WTC11 (cell line): ENCODE data around the gene RGP1. TPM values are rescaled to one million over a fixed set of nuclear protein-coding genes. Genes with fewer than 3 reads are reported as not detected.

Experiments used
- ATAC-seq: fragments of 200-7000 bp; cut with Tn5 transposase; 2 replicates; pipeline ENCODE4 v1.10.0; 2021; ENCODE audit warnings: mild to moderate bottlenecking, moderate library complexity
- CTCF ChIA-PET: fragments of 300-600 bp; sonication (Branson Sonifier 250); formaldehyde crosslinking; loops from one replicate; lab custom pipeline; 2021; ENCODE audit warnings: antibody characterized with exemption; lab: Charles Lee
- POLR2A ChIA-PET: fragments of 350-600 bp; sonication (Branson Sonifier 250); formaldehyde crosslinking; loops from one replicate; lab custom pipeline; 2021; ENCODE audit warnings: antibody characterized with exemption; lab: Charles Lee
- DNase-seq: peaks from one replicate; pipeline ENCODE4 v3.0.0; 2021; ENCODE audit warnings: low spot score
- H3K27ac Mint-ChIP-seq: 2 replicates; pipeline ENCODE4 v1.8.0; 2021; ENCODE audit warnings: mixed read lengths
- H3K27me3 Mint-ChIP-seq: 2 replicates; pipeline ENCODE4 v1.8.0; 2021; ENCODE audit warnings: low read depth, mild to moderate bottlenecking, moderate library complexity, mixed read lengths
- H3K36me3 Mint-ChIP-seq: 2 replicates; pipeline ENCODE4 v1.8.0; 2021; ENCODE audit warnings: mixed read lengths
- H3K4me1 Mint-ChIP-seq: 2 replicates; pipeline ENCODE4 v1.8.0; 2022; ENCODE audit warnings: mixed read lengths
- H3K4me3 Mint-ChIP-seq: 2 replicates; pipeline ENCODE4 v1.8.0; 2021; ENCODE audit warnings: mild to moderate bottlenecking, moderate library complexity, mixed read lengths
- H3K9me3 Mint-ChIP-seq: 2 replicates; pipeline ENCODE4 v1.8.0; 2021; ENCODE audit warnings: mixed read lengths
- CBFB ChIP-seq: sonication (generic); formaldehyde crosslinking; IDR thresholded peaks from 2 replicates; pipeline ENCODE4 v1.8.1; 2022; ENCODE audit warnings: mild to moderate bottlenecking, low read depth, missing genetic modification reagents
- CREB1 ChIP-seq: sonication (generic); formaldehyde crosslinking; IDR thresholded peaks from 2 replicates; pipeline ENCODE4 v1.8.0; 2023; ENCODE audit warnings: mild to moderate bottlenecking, missing genetic modification reagents
- CREM ChIP-seq: sonication (generic); formaldehyde crosslinking; IDR thresholded peaks from 2 replicates; pipeline ENCODE4 v1.8.1; 2022; ENCODE audit warnings: mild to moderate bottlenecking, missing genetic modification reagents, moderate library complexity
- FOXJ3 ChIP-seq: sonication (generic); formaldehyde crosslinking; IDR thresholded peaks from 2 replicates; pipeline ENCODE4 v1.9.0; 2021; ENCODE audit warnings: missing genetic modification reagents, mild to moderate bottlenecking, borderline replicate concordance
- FOXK1 ChIP-seq: sonication (generic); formaldehyde crosslinking; IDR thresholded peaks from 2 replicates; pipeline ENCODE4 v1.8.0; 2022; ENCODE audit warnings: mild to moderate bottlenecking, moderate library complexity, missing genetic modification reagents
- GABPB1 ChIP-seq: sonication (generic); formaldehyde crosslinking; IDR thresholded peaks from 2 replicates; pipeline ENCODE4 v1.8.1; 2023; ENCODE audit warnings: mild to moderate bottlenecking, missing genetic modification reagents
- GRHL2 ChIP-seq: fragments of 250-450 bp; sonication (Bioruptor Pico); IDR thresholded peaks from 2 replicates; pipeline ENCODE4 v1.8.0; 2022; ENCODE audit warnings: mild to moderate bottlenecking, moderate library complexity; ENCODE audit not compliant: insufficient replicate concordance, severe bottlenecking
- JUN ChIP-seq: sonication (generic); formaldehyde crosslinking; IDR thresholded peaks from 2 replicates; pipeline ENCODE4 v1.8.0; 2023; ENCODE audit warnings: mild to moderate bottlenecking, missing genetic modification reagents
- KAT7 ChIP-seq: sonication (generic); formaldehyde crosslinking; IDR thresholded peaks from 2 replicates; pipeline ENCODE4 v1.8.1; 2023; ENCODE audit warnings: missing genetic modification reagents, mild to moderate bottlenecking, borderline replicate concordance
- MXD4 ChIP-seq: fragments of 250-450 bp; sonication (Bioruptor Pico); IDR thresholded peaks from 2 replicates; pipeline ENCODE4 v1.8.0; 2021; ENCODE audit warnings: mild to moderate bottlenecking, moderate library complexity, borderline replicate concordance
- NR3C1 ChIP-seq: sonication (generic); formaldehyde crosslinking; conservative IDR thresholded peaks from 2 replicates; pipeline ENCODE4 v1.8.1; 2023; ENCODE audit warnings: low read depth, mild to moderate bottlenecking, missing genetic modification reagents
- OVOL2 ChIP-seq: fragments of 250-450 bp; sonication (Bioruptor Pico); IDR thresholded peaks from 2 replicates; pipeline ENCODE4 v1.9.0; 2021; ENCODE audit warnings: mild to moderate bottlenecking, borderline replicate concordance
- PRRX2 ChIP-seq: fragments of 250-450 bp; sonication (Bioruptor Pico); IDR thresholded peaks from 2 replicates; pipeline ENCODE4 v1.8.0; 2021; ENCODE audit warnings: mild to moderate bottlenecking
- SOX15 ChIP-seq: fragments of 250-450 bp; sonication (Bioruptor Pico); IDR thresholded peaks from 2 replicates; pipeline ENCODE4 v1.9.0; 2021; ENCODE audit warnings: mild to moderate bottlenecking
- TEAD1 ChIP-seq: sonication (generic); formaldehyde crosslinking; IDR thresholded peaks from 2 replicates; pipeline ENCODE4 v1.8.0; 2022; ENCODE audit warnings: mild to moderate bottlenecking, missing genetic modification reagents
- ZNF317 ChIP-seq: sonication (generic); formaldehyde crosslinking; IDR thresholded peaks from 2 replicates; pipeline ENCODE4 v1.8.1; 2023; ENCODE audit warnings: low read depth, mild to moderate bottlenecking, moderate library complexity, missing genetic modification reagents, borderline replicate concordance
- ZNF396 ChIP-seq: fragments of 250-450 bp; sonication (Bioruptor Pico); IDR thresholded peaks from 2 replicates; pipeline ENCODE4 v1.8.0; 2021; ENCODE audit warnings: mild to moderate bottlenecking, moderate library complexity, borderline replicate concordance
- total RNA-seq: library from RNA; stranded (reverse); gene quantifications from 3 replicates; pipeline ENCODE4 v1.2.3, GENCODE V29; 2021
- TF ChIP-seq, protein P1 (sequence below): sonication (generic); formaldehyde crosslinking; IDR thresholded peaks from 2 replicates; pipeline ENCODE4 v1.8.1; 2022; ENCODE audit warnings: low read depth, missing genetic modification reagents, borderline replicate concordance
- TF ChIP-seq, protein P2 (sequence below): fragments of 250-450 bp; sonication (Bioruptor Pico); IDR thresholded peaks from 2 replicates; pipeline ENCODE4 v1.9.0; 2021; ENCODE audit warnings: moderate library complexity, mild to moderate bottlenecking, inconsistent platforms, borderline replicate concordance
- TF ChIP-seq, protein P3 (sequence below): fragments of 250-450 bp; sonication (Bioruptor Pico); IDR thresholded peaks from 2 replicates; pipeline ENCODE4 v1.9.0; 2021; ENCODE audit warnings: mild to moderate bottlenecking
- TF ChIP-seq, protein P4 (sequence below): fragments of 250-450 bp; sonication (Bioruptor Pico); conservative IDR thresholded peaks from 2 replicates; pipeline ENCODE4 v1.9.0; 2021; ENCODE audit warnings: mild to moderate bottlenecking
- TF ChIP-seq, protein P5 (sequence below): sonication (generic); formaldehyde crosslinking; IDR thresholded peaks from 2 replicates; pipeline ENCODE4 v1.8.1; 2023; ENCODE audit warnings: mild to moderate bottlenecking, missing genetic modification reagents, borderline replicate concordance
- TF ChIP-seq, protein P6 (sequence below): sonication (generic); formaldehyde crosslinking; IDR thresholded peaks from 2 replicates; pipeline ENCODE4 v1.8.1; 2022; ENCODE audit warnings: low read depth, mild to moderate bottlenecking, moderate library complexity, missing genetic modification reagents, borderline replicate concordance

Gene RGP1
- total RNA-seq, 1 experiment from 2014 or later, result 30.0 TPM

DNA sequence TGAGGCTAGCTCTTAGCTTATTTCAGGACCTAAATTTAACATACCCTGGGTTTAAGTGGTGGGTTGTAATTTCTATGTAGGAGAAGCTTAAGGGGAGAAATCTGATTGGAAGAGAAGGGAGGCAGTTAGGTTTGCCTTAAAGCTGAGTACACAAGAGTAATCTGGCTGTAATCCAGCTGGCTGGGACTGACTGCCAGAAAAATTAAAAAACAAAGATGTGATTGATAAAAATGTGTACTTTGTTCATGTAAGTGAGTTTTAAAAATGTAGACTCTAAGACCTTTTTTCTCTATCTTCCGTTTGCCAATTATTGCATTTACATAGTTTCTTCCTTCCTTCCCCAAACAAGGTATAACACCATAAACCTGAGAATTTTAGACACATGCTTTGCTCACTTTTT, 22.4 kb downstream of the RGP1 start:
- CTCF ChIA-PET, result interaction anchor here (0.6 to 3.3 kb wide), 4 partner anchors 11 to 131 kb away, joined by 3 to 18 read pairs (median 3); no protein-coding TSS in a partner anchor
- H3K4me3 Mint-ChIP-seq, result no peak overlapping the region
- DNase-seq, result no peak
- H3K9me3 Mint-ChIP-seq, result no peaks in the 10 kb centered on the region
- H3K36me3 Mint-ChIP-seq, result no peaks in the 10 kb centered on the region
- H3K27me3 Mint-ChIP-seq, result no peaks in the 10 kb centered on the region
- H3K27ac Mint-ChIP-seq, result no peak overlapping the region
- no peak for ATAC-seq
- TF ChIP-seq, protein P1, sequence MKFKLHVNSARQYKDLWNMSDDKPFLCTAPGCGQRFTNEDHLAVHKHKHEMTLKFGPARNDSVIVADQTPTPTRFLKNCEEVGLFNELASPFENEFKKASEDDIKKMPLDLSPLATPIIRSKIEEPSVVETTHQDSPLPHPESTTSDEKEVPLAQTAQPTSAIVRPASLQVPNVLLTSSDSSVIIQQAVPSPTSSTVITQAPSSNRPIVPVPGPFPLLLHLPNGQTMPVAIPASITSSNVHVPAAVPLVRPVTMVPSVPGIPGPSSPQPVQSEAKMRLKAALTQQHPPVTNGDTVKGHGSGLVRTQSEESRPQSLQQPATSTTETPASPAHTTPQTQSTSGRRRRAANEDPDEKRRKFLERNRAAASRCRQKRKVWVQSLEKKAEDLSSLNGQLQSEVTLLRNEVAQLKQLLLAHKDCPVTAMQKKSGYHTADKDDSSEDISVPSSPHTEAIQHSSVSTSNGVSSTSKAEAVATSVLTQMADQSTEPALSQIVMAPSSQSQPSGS (CRISPR knock-in tag), result no peak
- no peak for TF ChIP-seq JUN (CRISPR knock-in tag)
- no peak for TF ChIP-seq GRHL2
- TF ChIP-seq, protein P2, sequence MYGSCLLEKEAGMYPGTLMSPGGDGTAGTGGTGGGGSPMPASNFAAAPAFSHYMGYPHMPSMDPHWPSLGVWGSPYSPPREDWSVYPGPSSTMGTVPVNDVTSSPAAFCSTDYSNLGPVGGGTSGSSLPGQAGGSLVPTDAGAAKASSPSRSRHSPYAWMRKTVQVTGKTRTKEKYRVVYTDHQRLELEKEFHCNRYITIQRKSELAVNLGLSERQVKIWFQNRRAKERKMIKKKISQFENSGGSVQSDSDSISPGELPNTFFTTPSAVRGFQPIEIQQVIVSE (CRISPR knock-in tag), result no peak
- no peak for TF ChIP-seq GABPB1 (CRISPR knock-in tag)
- TF ChIP-seq ZNF396 (CRISPR knock-in tag), result no peak
- no peak for TF ChIP-seq MXD4 (CRISPR knock-in tag)
- TF ChIP-seq TEAD1 (CRISPR knock-in tag), result no peak
- no peak for TF ChIP-seq CREM (CRISPR knock-in tag)
- no peak for TF ChIP-seq PRRX2 (CRISPR knock-in tag)
- TF ChIP-seq CBFB (CRISPR knock-in tag), result no peak
- TF ChIP-seq, protein P3, sequence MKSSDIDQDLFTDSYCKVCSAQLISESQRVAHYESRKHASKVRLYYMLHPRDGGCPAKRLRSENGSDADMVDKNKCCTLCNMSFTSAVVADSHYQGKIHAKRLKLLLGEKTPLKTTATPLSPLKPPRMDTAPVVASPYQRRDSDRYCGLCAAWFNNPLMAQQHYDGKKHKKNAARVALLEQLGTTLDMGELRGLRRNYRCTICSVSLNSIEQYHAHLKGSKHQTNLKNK (CRISPR knock-in tag), result no peak
- TF ChIP-seq KAT7 (CRISPR knock-in tag), result no peak
- TF ChIP-seq SOX15 (CRISPR knock-in tag), result no peak
- TF ChIP-seq CREB1, result no peak
- POLR2A ChIA-PET, result interaction anchor here (1.4 kb wide), 1 partner anchor 15 kb away, joined by 6 read pairs; no protein-coding TSS in a partner anchor
- peaks cover 18% of the 10 kb centered on the region for H3K4me1 Mint-ChIP-seq

DNA sequence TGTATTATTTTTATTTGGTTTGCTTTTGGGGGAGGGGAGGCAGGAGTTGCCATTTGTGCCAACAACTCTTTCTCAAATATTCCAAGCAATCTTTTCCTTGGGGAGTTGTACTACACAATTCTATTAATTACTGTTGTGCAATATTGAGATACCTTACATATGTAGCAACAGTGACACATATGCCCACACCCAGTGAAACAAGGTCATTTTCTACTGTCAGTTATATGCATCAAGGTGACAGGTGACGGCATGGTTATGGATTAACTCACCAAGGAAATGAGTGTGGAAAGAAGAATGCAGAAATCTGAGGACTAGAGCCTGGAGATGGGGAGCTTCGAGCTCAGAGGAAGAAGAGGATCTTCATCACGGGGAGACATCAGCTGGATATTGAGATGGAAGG, 22.9 kb downstream of the RGP1 start:
- DNase-seq (no peak), ATAC-seq (no peak)
- Mint-ChIP-seq H3K4me1 (peaks cover 18% of the 10 kb centered on the region), H3K9me3 (no peaks in the 10 kb centered on the region), H3K27ac (no peak overlapping the region), H3K36me3 (no peaks in the 10 kb centered on the region), H3K27me3 (no peaks in the 10 kb centered on the region), H3K4me3 (no peak overlapping the region)
- ChIA-PET POLR2A (no interaction called here), CTCF (interaction anchor here (0.8 to 3.3 kb wide), 4 partner anchors 18 to 161 kb away, joined by 3 to 18 read pairs (median 3); no protein-coding TSS in a partner anchor)
- TF ChIP-seq, protein P4, sequence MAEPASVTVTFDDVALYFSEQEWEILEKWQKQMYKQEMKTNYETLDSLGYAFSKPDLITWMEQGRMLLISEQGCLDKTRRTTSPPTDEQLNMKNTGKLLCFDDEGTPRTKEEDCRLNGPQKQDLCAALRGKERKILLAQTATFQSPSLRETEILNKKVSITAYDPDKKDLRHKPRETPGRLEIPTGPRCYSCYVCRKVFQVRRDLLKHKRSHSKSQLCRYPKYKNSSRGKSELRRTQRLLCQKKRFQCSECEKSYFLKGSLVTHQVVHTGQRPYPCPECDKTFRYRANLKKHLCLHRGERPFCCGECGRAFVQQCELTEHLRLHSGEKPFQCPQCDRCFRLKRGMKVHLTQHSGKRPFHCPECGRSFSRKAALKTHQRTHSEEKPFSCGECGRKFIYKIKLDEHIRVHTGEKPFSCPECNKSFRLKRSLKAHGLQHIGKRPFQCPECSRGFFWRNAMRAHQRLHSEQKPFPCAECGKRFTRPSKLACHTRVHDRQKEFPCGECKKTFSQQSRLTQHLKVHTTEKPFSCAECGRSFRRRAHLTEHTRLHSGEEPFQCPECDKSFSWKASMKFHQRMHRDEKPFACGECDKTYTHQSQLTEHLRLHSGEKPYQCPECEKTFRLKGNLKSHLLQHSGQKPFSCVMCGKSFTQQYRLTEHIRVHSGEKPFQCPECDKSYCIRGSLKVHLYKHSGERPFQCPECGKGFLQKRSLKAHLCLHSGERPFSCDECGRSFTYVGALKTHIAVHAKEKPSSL (CRISPR knock-in tag), result no peak
- TF ChIP-seq FOXK1 (CRISPR knock-in tag), result no peak
- no peak for TF ChIP-seq NR3C1
- TF ChIP-seq FOXJ3, result no peak
- TF ChIP-seq ZNF317 (CRISPR knock-in tag), result no peak
- TF ChIP-seq KAT7 (CRISPR knock-in tag), result no peak
- TF ChIP-seq, protein P5, sequence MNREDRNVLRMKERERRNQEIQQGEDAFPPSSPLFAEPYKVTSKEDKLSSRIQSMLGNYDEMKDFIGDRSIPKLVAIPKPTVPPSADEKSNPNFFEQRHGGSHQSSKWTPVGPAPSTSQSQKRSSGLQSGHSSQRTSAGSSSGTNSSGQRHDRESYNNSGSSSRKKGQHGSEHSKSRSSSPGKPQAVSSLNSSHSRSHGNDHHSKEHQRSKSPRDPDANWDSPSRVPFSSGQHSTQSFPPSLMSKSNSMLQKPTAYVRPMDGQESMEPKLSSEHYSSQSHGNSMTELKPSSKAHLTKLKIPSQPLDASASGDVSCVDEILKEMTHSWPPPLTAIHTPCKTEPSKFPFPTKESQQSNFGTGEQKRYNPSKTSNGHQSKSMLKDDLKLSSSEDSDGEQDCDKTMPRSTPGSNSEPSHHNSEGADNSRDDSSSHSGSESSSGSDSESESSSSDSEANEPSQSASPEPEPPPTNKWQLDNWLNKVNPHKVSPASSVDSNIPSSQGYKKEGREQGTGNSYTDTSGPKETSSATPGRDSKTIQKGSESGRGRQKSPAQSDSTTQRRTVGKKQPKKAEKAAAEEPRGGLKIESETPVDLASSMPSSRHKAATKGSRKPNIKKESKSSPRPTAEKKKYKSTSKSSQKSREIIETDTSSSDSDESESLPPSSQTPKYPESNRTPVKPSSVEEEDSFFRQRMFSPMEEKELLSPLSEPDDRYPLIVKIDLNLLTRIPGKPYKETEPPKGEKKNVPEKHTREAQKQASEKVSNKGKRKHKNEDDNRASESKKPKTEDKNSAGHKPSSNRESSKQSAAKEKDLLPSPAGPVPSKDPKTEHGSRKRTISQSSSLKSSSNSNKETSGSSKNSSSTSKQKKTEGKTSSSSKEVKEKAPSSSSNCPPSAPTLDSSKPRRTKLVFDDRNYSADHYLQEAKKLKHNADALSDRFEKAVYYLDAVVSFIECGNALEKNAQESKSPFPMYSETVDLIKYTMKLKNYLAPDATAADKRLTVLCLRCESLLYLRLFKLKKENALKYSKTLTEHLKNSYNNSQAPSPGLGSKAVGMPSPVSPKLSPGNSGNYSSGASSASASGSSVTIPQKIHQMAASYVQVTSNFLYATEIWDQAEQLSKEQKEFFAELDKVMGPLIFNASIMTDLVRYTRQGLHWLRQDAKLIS (CRISPR knock-in tag), result no peak
- TF ChIP-seq, protein P2 (CRISPR knock-in tag), result no peak
- no peak for TF ChIP-seq OVOL2 (CRISPR knock-in tag)
- TF ChIP-seq, protein P6, sequence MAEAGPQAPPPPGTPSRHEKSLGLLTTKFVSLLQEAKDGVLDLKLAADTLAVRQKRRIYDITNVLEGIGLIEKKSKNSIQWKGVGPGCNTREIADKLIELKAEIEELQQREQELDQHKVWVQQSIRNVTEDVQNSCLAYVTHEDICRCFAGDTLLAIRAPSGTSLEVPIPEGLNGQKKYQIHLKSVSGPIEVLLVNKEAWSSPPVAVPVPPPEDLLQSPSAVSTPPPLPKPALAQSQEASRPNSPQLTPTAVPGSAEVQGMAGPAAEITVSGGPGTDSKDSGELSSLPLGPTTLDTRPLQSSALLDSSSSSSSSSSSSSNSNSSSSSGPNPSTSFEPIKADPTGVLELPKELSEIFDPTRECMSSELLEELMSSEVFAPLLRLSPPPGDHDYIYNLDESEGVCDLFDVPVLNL (CRISPR knock-in tag), result no peak
- TF ChIP-seq GRHL2, result no peak
